Ascending aorta (tissue), 2 donors: Measurements from ENCODE around the gene ARHGAP10. TPM values are rescaled to one million over a fixed set of nuclear protein-coding genes. Genes with fewer than 3 reads are reported as not detected.

ENCODE experiments used
- DNase-seq, 2 donors: peaks; one replicate each; pipeline ENCODE4 v3.0.0-alpha.2; 2019; ENCODE audit warnings: low spot score in 2 of 2
- H3K27ac ChIP-seq, 2 donors: fragments of 200-600 bp; sonication (generic); one replicate each; pipeline ENCODE4 v1.5.1; 2016 to 2017; ENCODE audit warnings: mild to moderate bottlenecking in 1 of 2
- H3K27me3 ChIP-seq: fragments of 200-600 bp; sonication (generic); one replicate; pipeline ENCODE4 v1.5.1; 2017
- H3K36me3 ChIP-seq, 2 donors: fragments of 200-600 bp; sonication (generic); one replicate each; pipeline ENCODE4 v1.5.1; 2016
- H3K4me1 ChIP-seq, 2 donors: fragments of 200-600 bp; sonication (generic); one replicate each; pipeline ENCODE4 v1.5.1; 2016 to 2017; ENCODE audit warnings: mild to moderate bottlenecking in 1 of 2
- H3K4me3 ChIP-seq, 2 donors: fragments of 200-600 bp; sonication (generic); one replicate each; pipeline ENCODE4 v1.5.1; 2016 to 2017; ENCODE audit warnings: mild to moderate bottlenecking in 1 of 2
- H3K9me3 ChIP-seq, 2 donors: fragments of 200-600 bp; sonication (generic); one replicate each; pipeline ENCODE4 v1.5.1; 2016
- CTCF ChIP-seq, 3 experiments: fragments of 200-600 bp in 2 of 3; fragments of 450-650 bp in 1 of 3; sonication (generic) in 2 of 3; IDR thresholded peaks; one replicate each; pipeline ENCODE4 v1.5.1; 2016 to 2019; ENCODE audit warnings: antibody characterized with exemption in 3 of 3, mild to moderate bottlenecking in 1 of 3, moderate library complexity in 1 of 3
- intact Hi-C: fragments of 100-400 bp; cut with DNase I; formaldehyde crosslinking; loops from one replicate; pipeline ENCODE4 v1.15.1; 2023
- total RNA-seq: library from RNA; depleted of rRNA; stranded (reverse); fragments of >200 nt; gene quantifications from one replicate; pipeline ENCODE4 v1.1.0, GENCODE V29; 2016

ARHGAP10 gene
- total RNA-seq, 1 donor from 2014 or later: 77.3 TPM

- Histone ChIP-seq H3K36me3 (peaks cover 0 to 25% of the 10 kb centered on the region in 2 donors), H3K9me3 (peaks cover 0 to 7% of the 10 kb centered on the region in 2 donors), H3K4me3 (no peak overlapping the region), H3K27me3 (no peaks in the 10 kb centered on the region), H3K27ac (peak overlapping the region in 1 of 2 donors; percentile 30), H3K4me1 (peaks cover 0 to 24% of the 10 kb centered on the region in 2 donors)
- no peak for DNase-seq
- TF ChIP-seq CTCF (IDR thresholded peaks at IDR 0.05): no peak
- intact Hi-C loops: no loop called here
Observed at GRCh38 chr4:147955827-147956558, 224.1 kb downstream of the ARHGAP10 start.

GRCh38 chr4:147957446-147957845 lies 225.6 kb downstream of the ARHGAP10 start:
- no peak for DNase-seq
- intact Hi-C loops: no loop called here
- Histone ChIP-seq H3K27ac (no peak overlapping the region), H3K9me3 (peaks cover 0 to 7% of the 10 kb centered on the region in 2 donors), H3K4me1 (peaks cover 0 to 24% of the 10 kb centered on the region in 2 donors), H3K4me3 (no peak overlapping the region), H3K27me3 (no peaks in the 10 kb centered on the region), H3K36me3 (peaks cover 0 to 11% of the 10 kb centered on the region in 2 donors)
- TF ChIP-seq CTCF (IDR thresholded peaks at IDR 0.05): no peak

GRCh38 chr4:147958057-147958456 lies 226.2 kb downstream of the ARHGAP10 start:
- intact Hi-C loops: no loop called here
- H3K4me3 ChIP-seq: no peak overlapping the region
- H3K36me3 ChIP-seq: peaks cover 0 to 6% of the 10 kb centered on the region in 2 donors
- H3K9me3 ChIP-seq: peaks cover 0 to 6% of the 10 kb centered on the region in 2 donors
- no peak for DNase-seq
- peaks cover 0 to 24% of the 10 kb centered on the region in 2 donors for H3K4me1 ChIP-seq
- no peaks in the 10 kb centered on the region for H3K27me3 ChIP-seq
- no peak overlapping the region for H3K27ac ChIP-seq
- no peak for TF ChIP-seq CTCF (IDR thresholded peaks at IDR 0.05)

GRCh38 chr4:147958489-147959065 lies 226.7 kb downstream of the ARHGAP10 start:
- no peak for TF ChIP-seq CTCF (IDR thresholded peaks at IDR 0.05)
- H3K4me3 ChIP-seq: no peak overlapping the region
- H3K36me3 ChIP-seq: peaks cover 5 to 7% of the 10 kb centered on the region in 2 donors
- peaks cover 0 to 1% of the 10 kb centered on the region in 2 donors for H3K9me3 ChIP-seq
- DNase-seq: no peak
- peaks cover 0 to 24% of the 10 kb centered on the region in 2 donors for H3K4me1 ChIP-seq
- intact Hi-C loops: no loop called here
- no peaks in the 10 kb centered on the region for H3K27me3 ChIP-seq
- H3K27ac ChIP-seq: no peak overlapping the region

- Histone ChIP-seq H3K9me3 (no peaks in the 10 kb centered on the region), H3K27me3 (no peaks in the 10 kb centered on the region), H3K4me3 (no peak overlapping the region), H3K27ac (no peak overlapping the region), H3K4me1 (peaks cover 0 to 24% of the 10 kb centered on the region in 2 donors), H3K36me3 (peaks cover 14 to 20% of the 10 kb centered on the region in 2 donors)
- intact Hi-C loops: no loop called here
- no peak for DNase-seq
- no peak for TF ChIP-seq CTCF (IDR thresholded peaks at IDR 0.05)
Observed at GRCh38 chr4:147960971-147961370, 229.1 kb downstream of the ARHGAP10 start.
